ENCODE measurements around the gene LRP5.
"Not testable (repeated sequence)": the region's sequence is repeated elsewhere in the genome, so short reads cannot be mapped to it uniquely, and the experiment has no call there.

The LRP5 gene

DNA sequence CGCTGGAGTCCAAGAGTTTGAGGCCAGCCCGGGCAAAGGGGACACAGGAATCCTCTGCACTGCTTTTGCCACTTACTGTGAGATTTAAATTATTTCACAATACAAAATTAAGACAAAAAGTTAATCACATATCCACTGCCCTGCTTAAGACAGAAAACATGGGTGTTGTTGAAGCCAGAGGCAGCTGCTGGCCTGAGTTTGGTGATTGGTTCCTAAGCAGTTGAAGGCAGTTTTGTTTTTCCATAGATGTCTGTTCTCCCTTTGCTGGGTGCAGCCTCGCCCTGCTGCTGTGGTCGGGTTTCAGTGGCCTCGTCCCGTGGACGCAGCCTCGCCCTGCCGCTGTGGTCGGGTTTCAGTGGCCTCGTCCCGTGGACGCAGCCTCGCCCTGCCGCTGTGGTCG is 77.9 kb downstream of the LRP5 start:
- H3K9ac ChIP-seq (ENCODE audit: low read length) = no peak overlapping the region
- H3K9me3 ChIP-seq (ENCODE audit: control insufficient read depth, low read length) = no peaks in the 10 kb centered on the region
- no peaks in the 10 kb centered on the region for H3K27me3 ChIP-seq (replicated peaks; ENCODE audit: control insufficient read depth, insufficient read depth, low read length)
- H3K36me3 ChIP-seq (ENCODE audit: control insufficient read depth, insufficient read depth, low read length, severe bottlenecking) = peaks cover 14% of the 10 kb centered on the region
- DNase-seq (ENCODE audit: low read depth) = no peak
- H3K4me1 ChIP-seq (ENCODE audit: control insufficient read depth, insufficient read depth, low read length) = peaks cover 3% of the 10 kb centered on the region
- no peak overlapping the region for H3K4me3 ChIP-seq (ENCODE audit: low read length)

DNA sequence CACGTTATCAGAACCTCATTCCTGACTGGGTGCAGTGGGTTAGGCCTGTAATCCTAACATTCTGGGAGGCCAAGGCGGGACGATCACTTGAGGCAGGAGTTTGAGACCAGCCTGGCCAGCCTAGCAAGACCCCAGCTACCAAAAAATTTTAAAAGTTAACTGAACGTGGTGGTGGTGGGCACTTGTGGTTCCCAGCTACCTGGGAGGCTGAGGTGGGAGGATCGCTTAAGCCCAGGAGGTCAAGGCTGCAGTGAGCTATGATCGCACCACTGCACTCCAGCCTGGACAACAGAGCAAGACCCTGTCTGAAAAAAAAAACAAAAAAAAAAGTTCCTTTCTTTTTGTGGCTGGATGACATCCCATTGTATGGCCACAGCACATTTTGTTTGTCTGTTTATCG is 80.4 kb downstream of the LRP5 start:
- Histone ChIP-seq H3K36me3 (ENCODE audit: control insufficient read depth, insufficient read depth, low read length, severe bottlenecking) (peaks cover 14% of the 10 kb centered on the region), H3K27me3 (replicated peaks; ENCODE audit: control insufficient read depth, insufficient read depth, low read length) (no peaks in the 10 kb centered on the region), H3K9ac (ENCODE audit: low read length) (no peak overlapping the region), H3K4me1 (ENCODE audit: control insufficient read depth, insufficient read depth, low read length) (peaks cover 3% of the 10 kb centered on the region), H3K9me3 (ENCODE audit: control insufficient read depth, low read length) (no peaks in the 10 kb centered on the region), H3K4me3 (ENCODE audit: low read length) (no peak overlapping the region)
- DNase-seq (ENCODE audit: low read depth) = no peak

DNA sequence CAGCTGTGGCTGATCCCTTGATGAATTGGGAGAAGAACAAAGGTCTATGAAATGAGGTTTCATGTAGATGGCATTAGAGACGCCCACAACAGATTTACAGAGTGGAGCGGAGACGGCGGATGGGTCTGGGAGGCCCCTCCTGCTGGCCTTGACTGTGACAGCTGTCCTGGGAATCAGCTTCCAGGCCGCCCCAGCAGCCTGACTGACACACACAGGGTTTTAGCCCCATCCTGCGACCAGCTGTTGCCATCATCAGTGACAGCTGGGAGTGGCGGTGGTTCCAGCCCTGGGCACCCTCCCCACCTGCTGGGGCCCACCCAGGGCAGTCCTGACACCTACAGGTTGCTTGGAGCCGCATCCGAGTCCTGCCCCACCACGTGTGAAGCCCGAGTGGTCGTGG is 84.1 kb downstream of the LRP5 start:
- DNase-seq (ENCODE audit: low read depth) = no peak
- Histone ChIP-seq H3K4me3 (ENCODE audit: low read length) (no peak overlapping the region), H3K4me1 (ENCODE audit: control insufficient read depth, insufficient read depth, low read length) (peaks cover 19% of the 10 kb centered on the region), H3K9ac (ENCODE audit: low read length) (no peak overlapping the region), H3K9me3 (ENCODE audit: control insufficient read depth, low read length) (no peaks in the 10 kb centered on the region), H3K36me3 (ENCODE audit: control insufficient read depth, insufficient read depth, low read length, severe bottlenecking) (no peaks in the 10 kb centered on the region), H3K27me3 (replicated peaks; ENCODE audit: control insufficient read depth, insufficient read depth, low read length) (no peaks in the 10 kb centered on the region)

DNA sequence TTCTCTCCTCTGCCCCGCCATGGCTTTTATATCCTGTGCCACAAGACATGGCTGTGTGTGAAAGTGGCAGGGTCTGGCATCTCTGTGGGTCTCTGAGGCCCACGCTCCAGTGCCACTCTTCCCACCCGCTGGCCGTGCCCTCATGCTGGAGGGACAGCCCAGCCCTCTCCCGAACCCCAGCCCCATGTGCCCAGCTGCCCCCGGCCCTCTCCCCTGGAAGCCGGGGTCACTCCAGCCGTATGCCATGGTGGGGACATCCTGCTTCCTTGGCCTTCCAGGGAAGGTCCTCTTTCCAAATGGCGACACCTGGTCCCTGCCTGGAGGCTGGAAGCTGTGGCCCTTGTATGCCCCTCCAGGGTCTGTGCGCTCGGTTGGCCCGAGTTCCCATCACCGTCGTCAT is 84.9 kb downstream of the LRP5 start:
- Histone ChIP-seq H3K27me3 (replicated peaks; ENCODE audit: control insufficient read depth, insufficient read depth, low read length) (no peaks in the 10 kb centered on the region), H3K9ac (ENCODE audit: low read length) (no peak overlapping the region), H3K4me1 (ENCODE audit: control insufficient read depth, insufficient read depth, low read length) (peaks cover 19% of the 10 kb centered on the region), H3K9me3 (ENCODE audit: control insufficient read depth, low read length) (no peaks in the 10 kb centered on the region), H3K36me3 (ENCODE audit: control insufficient read depth, insufficient read depth, low read length, severe bottlenecking) (peaks cover 5% of the 10 kb centered on the region), H3K4me3 (ENCODE audit: low read length) (no peak overlapping the region)
- no peak for DNase-seq (ENCODE audit: low read depth)

DNA sequence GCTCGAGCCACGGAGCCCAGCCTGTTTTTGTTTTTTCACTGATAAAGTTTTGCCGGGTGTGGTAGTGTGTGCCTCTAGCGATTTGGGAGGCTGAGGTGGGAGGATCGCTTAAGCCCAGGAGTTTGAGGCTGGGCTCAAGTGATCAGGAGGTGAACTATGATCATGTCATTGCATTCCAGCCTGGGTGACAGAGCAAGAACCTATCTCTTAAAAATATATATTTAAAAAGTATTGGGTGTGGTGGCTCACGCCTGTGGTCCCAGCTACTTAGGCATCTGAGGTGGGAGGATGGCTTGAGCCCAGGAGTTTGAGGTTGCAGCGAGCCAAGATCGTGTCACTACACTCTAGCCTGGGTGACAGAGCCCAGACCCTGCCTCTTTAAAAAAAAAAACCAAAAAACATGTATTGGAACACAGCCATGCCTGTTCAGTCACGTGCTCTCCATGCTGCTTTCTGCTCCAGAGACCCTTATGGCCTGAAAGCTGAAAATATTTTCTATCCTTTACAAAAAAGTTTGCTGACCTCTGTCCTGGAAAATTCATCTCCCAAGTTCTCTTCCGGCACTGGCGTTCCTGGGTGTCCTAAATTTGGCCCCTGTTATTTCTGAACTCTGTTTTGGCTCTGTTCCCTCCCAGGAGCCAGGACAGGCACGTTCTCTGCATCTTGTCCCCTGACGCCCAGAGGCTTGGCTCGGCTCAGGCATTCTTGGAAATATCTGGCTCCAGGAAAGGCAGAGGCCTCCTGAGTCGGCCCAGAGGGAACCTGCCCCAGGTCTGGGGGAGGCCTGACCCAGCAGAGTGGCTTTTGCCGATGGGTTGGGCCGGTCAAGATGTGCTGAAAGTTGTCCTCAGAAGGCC is 86.8 kb downstream of the LRP5 start:
- Histone ChIP-seq H3K27me3 (replicated peaks; ENCODE audit: control insufficient read depth, insufficient read depth, low read length) (no peaks in the 10 kb centered on the region), H3K36me3 (ENCODE audit: control insufficient read depth, insufficient read depth, low read length, severe bottlenecking) (peaks cover 18% of the 10 kb centered on the region), H3K4me1 (ENCODE audit: control insufficient read depth, insufficient read depth, low read length) (peaks cover 19% of the 10 kb centered on the region), H3K9me3 (ENCODE audit: control insufficient read depth, low read length) (no peaks in the 10 kb centered on the region), H3K4me3 (ENCODE audit: low read length) (no peak overlapping the region), H3K9ac (ENCODE audit: low read length) (peak overlapping the region; percentile 20)
- DNase-seq (ENCODE audit: low read depth) = no peak

DNA sequence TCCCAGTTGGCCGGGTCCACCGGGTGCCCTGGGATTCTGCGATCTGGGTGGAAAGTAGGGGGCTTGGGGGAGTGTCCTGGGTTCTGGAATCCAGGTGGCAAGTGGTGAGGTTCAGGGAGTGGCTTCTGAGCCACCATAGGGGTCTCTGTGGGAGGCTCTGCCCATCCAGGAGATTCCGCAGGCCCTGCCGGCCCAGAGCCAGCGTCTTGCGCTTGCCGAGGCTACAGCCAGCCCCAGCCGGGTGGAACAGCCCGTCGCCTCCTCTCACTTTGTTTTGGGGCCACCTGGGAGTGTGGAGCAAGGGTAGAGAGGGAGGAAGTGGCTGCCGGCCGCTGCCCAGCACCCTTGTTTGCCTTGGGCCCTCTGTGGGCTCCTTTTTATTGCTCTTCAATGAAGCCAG is 87.5 kb downstream of the LRP5 start:
- H3K27me3 ChIP-seq (replicated peaks; ENCODE audit: control insufficient read depth, insufficient read depth, low read length) = no peaks in the 10 kb centered on the region
- H3K9ac ChIP-seq (ENCODE audit: low read length) = peak overlapping the region; percentile 20
- no peak for DNase-seq (ENCODE audit: low read depth)
- no peaks in the 10 kb centered on the region for H3K9me3 ChIP-seq (ENCODE audit: control insufficient read depth, low read length)
- peaks cover 19% of the 10 kb centered on the region for H3K4me1 ChIP-seq (ENCODE audit: control insufficient read depth, insufficient read depth, low read length)
- peaks cover 21% of the 10 kb centered on the region for H3K36me3 ChIP-seq (ENCODE audit: control insufficient read depth, insufficient read depth, low read length, severe bottlenecking)
- no peak overlapping the region for H3K4me3 ChIP-seq (ENCODE audit: low read length)

DNA sequence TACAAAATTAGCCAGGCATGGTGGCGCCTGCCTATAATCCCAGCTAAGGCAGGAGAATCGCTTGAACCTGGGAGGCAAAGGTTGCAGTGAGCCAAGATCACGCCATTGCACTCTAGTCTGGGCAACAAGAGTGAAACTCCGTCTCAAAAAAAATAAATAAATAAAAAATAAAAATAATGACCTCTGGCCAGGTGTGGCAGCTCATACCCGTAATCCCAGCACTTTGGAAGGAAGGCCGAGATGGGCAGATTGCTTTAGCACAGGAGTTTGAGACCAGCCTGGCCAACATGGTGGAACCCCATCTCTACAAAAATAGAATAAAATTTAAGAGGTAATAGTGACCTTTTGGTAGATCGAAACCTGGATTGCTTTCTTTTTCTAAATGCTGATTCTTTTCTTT is 88.2 kb downstream of the LRP5 start:
- H3K9ac ChIP-seq (ENCODE audit: low read length); H3K27me3 ChIP-seq (replicated peaks; ENCODE audit: control insufficient read depth, insufficient read depth, low read length); H3K4me3 ChIP-seq (ENCODE audit: low read length); DNase-seq (ENCODE audit: low read depth); H3K9me3 ChIP-seq (ENCODE audit: control insufficient read depth, low read length): not testable (repeated sequence)
- H3K4me1 ChIP-seq (ENCODE audit: control insufficient read depth, insufficient read depth, low read length) = peaks cover 19% of the 10 kb centered on the region
- H3K36me3 ChIP-seq (ENCODE audit: control insufficient read depth, insufficient read depth, low read length, severe bottlenecking) = peaks cover 21% of the 10 kb centered on the region

DNA sequence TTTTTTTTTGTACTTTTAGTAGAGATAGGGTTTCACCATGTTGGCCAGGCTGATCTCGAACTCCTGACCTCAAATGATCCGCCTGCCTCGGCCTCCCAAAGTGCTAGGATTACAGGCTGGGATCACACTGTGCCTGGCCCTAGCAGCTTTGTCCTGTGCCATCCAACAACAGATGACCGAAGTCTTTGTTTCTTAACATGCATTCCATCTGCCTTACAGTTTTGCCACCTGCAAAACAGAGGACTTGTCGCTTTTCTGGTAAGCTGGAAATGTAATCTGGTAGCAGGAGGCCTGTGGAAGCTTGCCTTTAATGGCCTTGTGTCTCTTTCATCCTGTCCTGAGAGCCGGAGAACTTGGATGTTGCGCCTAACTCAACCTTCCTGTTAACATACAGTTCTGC is 89.5 kb downstream of the LRP5 start:
- Histone ChIP-seq H3K9me3 (ENCODE audit: control insufficient read depth, low read length) (no peaks in the 10 kb centered on the region), H3K36me3 (ENCODE audit: control insufficient read depth, insufficient read depth, low read length, severe bottlenecking) (peaks cover 27% of the 10 kb centered on the region), H3K4me1 (ENCODE audit: control insufficient read depth, insufficient read depth, low read length) (peaks cover 19% of the 10 kb centered on the region), H3K4me3 (ENCODE audit: low read length) (no peak overlapping the region), H3K27me3 (replicated peaks; ENCODE audit: control insufficient read depth, insufficient read depth, low read length) (no peaks in the 10 kb centered on the region), H3K9ac (ENCODE audit: low read length) (no peak overlapping the region)
- DNase-seq (ENCODE audit: low read depth) = no peak

DNA sequence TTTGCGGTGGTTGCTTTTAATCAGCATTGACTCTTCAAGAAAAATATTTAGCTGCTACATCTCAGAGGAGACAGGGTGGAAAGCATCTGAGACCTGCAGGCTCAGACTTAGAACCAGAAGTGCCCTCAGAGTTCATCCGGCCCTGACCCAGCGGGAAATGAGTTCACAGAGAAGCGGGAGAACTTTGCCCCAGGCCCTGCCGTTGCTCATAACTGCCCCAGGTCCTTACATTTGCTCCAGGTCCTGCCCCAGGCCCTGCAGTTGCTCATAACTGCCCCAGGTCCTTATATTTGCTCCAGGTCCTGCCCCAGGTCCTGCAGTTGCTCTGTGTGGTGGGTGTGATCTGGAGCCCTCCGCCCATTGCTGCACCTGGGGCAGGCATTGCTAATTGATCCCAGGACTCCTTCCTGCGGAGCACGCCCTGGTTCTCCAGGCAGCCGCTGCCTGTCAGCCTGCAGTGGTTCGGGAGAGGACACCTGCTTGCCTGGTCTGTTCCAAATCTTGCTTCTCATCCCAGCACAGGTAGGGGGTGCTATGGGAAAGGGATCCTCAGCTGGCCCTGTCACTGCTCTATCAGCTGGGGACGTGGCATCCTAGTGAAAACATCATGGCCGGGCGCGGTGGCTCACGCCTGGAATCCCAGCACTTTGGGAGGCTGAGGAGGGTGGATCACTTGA is 90.1 kb downstream of the LRP5 start:
- H3K4me3 ChIP-seq (ENCODE audit: low read length) = no peak overlapping the region
- DNase-seq (ENCODE audit: low read depth) = no peak
- no peak overlapping the region for H3K9ac ChIP-seq (ENCODE audit: low read length)
- H3K4me1 ChIP-seq (ENCODE audit: control insufficient read depth, insufficient read depth, low read length) = peaks cover 19% of the 10 kb centered on the region
- H3K36me3 ChIP-seq (ENCODE audit: control insufficient read depth, insufficient read depth, low read length, severe bottlenecking) = peaks cover 28% of the 10 kb centered on the region
- no peaks in the 10 kb centered on the region for H3K27me3 ChIP-seq (replicated peaks; ENCODE audit: control insufficient read depth, insufficient read depth, low read length)
- no peaks in the 10 kb centered on the region for H3K9me3 ChIP-seq (ENCODE audit: control insufficient read depth, low read length)

DNA sequence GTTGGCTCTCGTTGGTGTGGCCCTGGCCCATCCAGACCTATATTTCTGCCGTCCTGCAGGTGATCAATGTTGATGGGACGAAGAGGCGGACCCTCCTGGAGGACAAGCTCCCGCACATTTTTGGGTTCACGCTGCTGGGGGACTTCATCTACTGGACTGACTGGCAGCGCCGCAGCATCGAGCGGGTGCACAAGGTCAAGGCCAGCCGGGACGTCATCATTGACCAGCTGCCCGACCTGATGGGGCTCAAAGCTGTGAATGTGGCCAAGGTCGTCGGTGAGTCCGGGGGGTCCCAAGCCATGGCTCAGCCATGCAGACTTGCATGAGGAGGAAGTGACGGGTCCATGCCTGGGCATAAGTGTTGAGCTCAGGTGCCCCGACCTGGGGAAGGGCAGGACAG is 91.0 kb downstream of the LRP5 start:
- no peaks in the 10 kb centered on the region for H3K27me3 ChIP-seq (replicated peaks; ENCODE audit: control insufficient read depth, insufficient read depth, low read length)
- H3K4me3 ChIP-seq (ENCODE audit: low read length) = no peak overlapping the region
- no peak for DNase-seq (ENCODE audit: low read depth)
- no peak overlapping the region for H3K9ac ChIP-seq (ENCODE audit: low read length)
- peaks cover 28% of the 10 kb centered on the region for H3K36me3 ChIP-seq (ENCODE audit: control insufficient read depth, insufficient read depth, low read length, severe bottlenecking)
- peaks cover 15% of the 10 kb centered on the region for H3K4me1 ChIP-seq (ENCODE audit: control insufficient read depth, insufficient read depth, low read length)
- H3K9me3 ChIP-seq (ENCODE audit: control insufficient read depth, low read length) = no peaks in the 10 kb centered on the region

DNA sequence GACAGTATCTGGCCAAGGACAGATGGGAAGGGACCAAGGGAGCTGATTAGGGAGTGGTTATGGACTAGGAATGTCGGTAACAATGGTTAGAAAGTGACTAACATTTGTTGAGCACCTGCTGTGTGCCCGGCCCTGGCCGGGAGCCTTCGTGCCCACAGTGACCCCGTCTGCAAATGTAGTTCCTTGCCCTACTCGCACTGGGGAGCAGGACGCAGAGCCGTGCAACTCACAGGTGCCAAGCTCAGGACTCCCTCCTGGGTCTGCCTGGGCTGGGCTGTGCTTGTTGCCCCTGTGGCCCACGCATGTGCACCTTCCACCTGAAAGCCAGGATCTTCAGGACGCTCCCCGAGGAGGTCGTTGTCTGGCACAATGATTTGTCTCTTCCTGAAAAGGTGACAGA is 91.4 kb downstream of the LRP5 start:
- peaks cover 28% of the 10 kb centered on the region for H3K36me3 ChIP-seq (ENCODE audit: control insufficient read depth, insufficient read depth, low read length, severe bottlenecking)
- DNase-seq (ENCODE audit: low read depth) = no peak
- H3K9ac ChIP-seq (ENCODE audit: low read length) = no peak overlapping the region

More for the DNA sequence above, 91.4 kb downstream of the LRP5 start:
- Histone ChIP-seq H3K9me3 (ENCODE audit: control insufficient read depth, low read length) (no peaks in the 10 kb centered on the region), H3K4me3 (ENCODE audit: low read length) (no peak overlapping the region), H3K27me3 (replicated peaks; ENCODE audit: control insufficient read depth, insufficient read depth, low read length) (no peaks in the 10 kb centered on the region), H3K4me1 (ENCODE audit: control insufficient read depth, insufficient read depth, low read length) (peaks cover 15% of the 10 kb centered on the region)

Measured in adipocyte (in vitro differentiated cells).